ENCODE results near the gene FOCAD.

The FOCAD gene

DNA sequence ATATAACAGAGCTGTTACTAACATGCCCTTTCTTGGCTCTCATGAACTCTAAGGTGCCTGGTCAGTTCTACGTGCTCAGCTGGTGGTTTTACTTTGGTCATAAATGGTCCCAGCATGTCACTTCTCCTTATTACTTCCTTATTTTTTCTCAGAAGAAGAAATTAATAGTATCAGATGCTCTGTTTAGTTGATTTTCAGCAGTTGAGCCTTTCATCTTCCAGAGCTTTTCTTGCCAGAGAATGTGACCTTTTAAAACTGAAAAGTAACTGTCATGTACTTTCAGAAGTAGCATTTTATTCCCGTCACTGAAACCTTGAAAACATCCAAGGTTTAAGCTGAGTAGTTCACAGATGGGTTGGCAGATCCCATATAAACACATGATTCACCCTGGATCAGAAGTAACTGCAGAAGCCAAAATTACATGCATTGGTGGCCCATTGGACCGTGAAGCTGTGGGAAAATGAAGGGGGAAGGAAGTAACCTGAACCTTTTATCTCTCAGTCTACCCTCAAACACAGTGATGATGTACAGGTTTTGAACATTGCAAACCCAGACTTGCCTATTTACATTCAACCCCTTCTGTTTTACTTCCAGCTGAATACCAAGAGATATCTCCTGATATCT is 296.9 kb downstream of the FOCAD start:
- ATAC-seq (replicated peaks), result peak; percentile 98 to 99
- peaks cover 9 to 13% of the 10 kb centered on the region in 2 donors for H3K4me1 Mint-ChIP-seq
- peaks cover 0 to 2% of the 10 kb centered on the region in 2 donors for H3K9me3 Mint-ChIP-seq
- H3K27me3 Mint-ChIP-seq, result no peaks in the 10 kb centered on the region
- no peak overlapping the region for H3K27ac Mint-ChIP-seq
- no peak for DNase-seq
- H3K36me3 Mint-ChIP-seq, result peaks cover 16 to 40% of the 10 kb centered on the region in 2 donors
- no peak overlapping the region for H3K4me3 Mint-ChIP-seq

DNA sequence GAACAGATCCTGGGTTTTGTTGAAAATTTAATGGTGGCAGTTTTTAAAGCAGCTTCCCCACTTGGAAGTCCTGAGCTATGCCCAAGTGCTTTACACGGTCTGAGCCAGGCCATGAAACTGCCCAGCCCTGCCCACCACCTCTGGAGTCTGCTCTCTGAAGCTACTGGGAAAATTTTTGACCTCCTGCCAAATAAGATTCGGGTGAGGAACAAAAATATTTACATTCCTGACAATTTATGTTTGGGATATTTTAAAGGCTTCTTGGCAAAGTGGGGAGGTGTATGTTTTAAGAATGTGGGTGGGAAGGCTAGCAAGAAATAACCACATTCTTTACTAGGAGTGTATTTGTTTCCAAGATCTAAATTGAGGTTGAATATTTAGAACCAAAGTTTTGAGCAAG is 297.4 kb downstream of the FOCAD start:
- Mint-ChIP-seq H3K36me3 (peaks cover 15 to 41% of the 10 kb centered on the region in 2 donors), H3K4me3 (no peak overlapping the region)
- ATAC-seq (replicated peaks), result peak in 1 of 2 donors; percentile 9

DNA sequence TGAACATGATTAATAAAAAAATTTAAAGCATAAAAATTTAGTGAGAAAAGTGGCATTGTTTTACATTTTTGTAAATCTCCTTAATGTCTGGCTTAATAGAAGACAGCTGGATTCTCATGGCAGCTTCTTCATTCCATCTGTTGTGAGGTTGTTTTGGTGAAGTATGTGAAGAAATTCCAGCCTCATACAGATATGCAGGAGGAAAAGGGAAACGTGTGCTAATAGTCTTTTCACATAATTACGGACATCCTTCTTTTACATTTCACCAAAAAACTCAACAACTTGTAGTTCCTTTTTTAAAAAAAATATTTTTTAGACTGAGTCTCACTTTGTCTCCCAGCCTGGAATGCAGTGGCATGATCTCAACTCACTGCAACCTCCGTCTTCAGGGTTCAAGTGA is 300.4 kb downstream of the FOCAD start:
- Mint-ChIP-seq H3K4me3 (no peak overlapping the region), H3K9me3 (no peaks in the 10 kb centered on the region), H3K36me3 (peaks cover 8 to 35% of the 10 kb centered on the region in 2 donors), H3K27me3 (no peaks in the 10 kb centered on the region), H3K4me1 (peaks cover 9 to 13% of the 10 kb centered on the region in 2 donors), H3K27ac (no peak overlapping the region)
- DNase-seq, result no peak
- no peak for ATAC-seq (replicated peaks)

More for the DNA sequence above, 297.4 kb downstream of the FOCAD start:
- DNase-seq, result no peak
- Mint-ChIP-seq H3K9me3 (peaks cover 0 to under 1% of the 10 kb centered on the region in 2 donors), H3K27me3 (no peaks in the 10 kb centered on the region), H3K27ac (no peak overlapping the region), H3K4me1 (peaks cover 9 to 13% of the 10 kb centered on the region in 2 donors)

DNA sequence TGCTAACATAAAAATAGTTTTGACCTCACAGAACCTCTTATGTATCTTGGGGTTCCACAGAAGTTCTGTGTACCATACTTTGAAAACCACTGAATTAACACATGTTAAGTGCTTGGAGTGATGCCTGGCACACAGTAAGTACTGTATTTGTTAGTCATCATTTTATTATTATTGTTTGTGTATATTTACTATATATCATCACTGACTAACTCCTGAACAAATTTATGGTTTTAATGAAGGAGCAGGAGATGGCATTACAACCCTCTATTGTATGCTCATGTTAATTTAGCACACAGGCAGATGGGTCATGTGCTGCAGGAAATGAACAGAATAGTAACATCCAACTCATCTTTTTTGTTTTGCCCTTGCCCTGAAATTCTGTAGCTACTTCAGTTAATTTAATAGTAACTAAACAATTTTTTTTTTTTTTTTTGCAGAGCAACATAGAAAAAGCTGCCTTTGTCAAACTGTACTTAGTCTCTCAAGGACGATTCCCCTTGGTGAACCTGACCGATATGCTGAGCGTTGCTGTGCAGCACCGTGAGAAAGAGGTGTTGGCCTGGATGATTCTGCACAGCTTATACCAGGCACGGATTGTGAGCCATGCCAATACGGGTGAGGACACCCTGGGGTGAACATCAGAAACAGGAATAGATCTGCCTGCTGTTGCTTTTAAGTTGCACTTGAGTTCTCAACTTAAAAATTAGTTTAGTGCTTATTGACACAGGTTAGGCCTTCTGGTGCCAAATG is 302.0 kb downstream of the FOCAD start:
- Mint-ChIP-seq H3K4me3 (no peak overlapping the region), H3K27me3 (no peaks in the 10 kb centered on the region), H3K36me3 (peaks cover 14 to 47% of the 10 kb centered on the region in 2 donors), H3K4me1 (peaks cover 5 to 7% of the 10 kb centered on the region in 2 donors), H3K9me3 (peaks cover 0 to 1% of the 10 kb centered on the region in 2 donors), H3K27ac (no peak overlapping the region)
- no peak for ATAC-seq (replicated peaks)
- DNase-seq, result no peak

DNA sequence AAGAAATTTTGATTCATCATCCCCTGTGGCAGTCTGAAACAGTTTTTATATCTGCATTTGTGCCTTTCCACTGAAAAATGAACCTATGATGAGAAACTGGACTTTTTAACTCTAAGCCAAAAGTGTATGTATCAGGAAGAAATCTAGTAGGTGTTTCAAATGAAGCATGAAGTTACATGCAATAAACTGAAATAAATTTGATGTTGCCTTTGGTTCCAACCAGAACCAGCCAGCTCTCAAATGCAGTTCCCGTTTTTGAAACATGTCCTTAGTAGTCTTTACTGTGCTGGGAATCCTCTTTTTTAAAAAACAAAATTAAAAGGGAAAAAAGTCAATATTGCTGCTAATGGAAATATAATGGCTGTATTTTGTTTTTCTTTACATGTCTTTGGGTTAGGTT is 303.5 kb downstream of the FOCAD start:
- ATAC-seq (replicated peaks) (no peak), DNase-seq (no peak)
- Mint-ChIP-seq H3K9me3 (peaks cover 0 to 1% of the 10 kb centered on the region in 2 donors), H3K27ac (no peak overlapping the region), H3K4me1 (peaks cover 0 to 2% of the 10 kb centered on the region in 2 donors), H3K36me3 (peaks cover 11 to 40% of the 10 kb centered on the region in 2 donors), H3K27me3 (no peaks in the 10 kb centered on the region), H3K4me3 (no peak overlapping the region)

DNA sequence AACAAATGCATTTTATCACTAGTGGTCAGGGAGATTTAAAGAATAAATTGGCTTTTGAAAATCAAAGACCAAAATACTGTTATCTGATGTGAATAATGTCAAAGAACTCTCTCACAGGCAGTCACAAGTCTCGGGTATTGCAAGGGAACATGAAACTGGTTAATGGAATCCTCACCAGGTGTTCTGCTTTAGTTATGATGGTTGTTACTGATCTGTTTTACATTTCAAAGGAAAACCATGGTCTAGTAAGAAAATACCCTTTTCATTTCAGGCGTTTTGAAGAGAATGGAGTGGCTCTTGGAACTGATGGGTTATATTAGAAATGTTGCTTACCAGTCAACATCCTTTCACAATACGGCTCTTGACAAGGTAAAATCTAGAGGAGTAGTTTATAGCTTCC is 304.0 kb downstream of the FOCAD start:
- H3K4me1 Mint-ChIP-seq, result peaks cover 0 to 2% of the 10 kb centered on the region in 2 donors
- H3K9me3 Mint-ChIP-seq, result peaks cover 0 to 1% of the 10 kb centered on the region in 2 donors
- no peak for DNase-seq
- H3K36me3 Mint-ChIP-seq, result peaks cover 15 to 40% of the 10 kb centered on the region in 2 donors
- ATAC-seq (replicated peaks), result no peak
- H3K4me3 Mint-ChIP-seq, result no peak overlapping the region
- no peaks in the 10 kb centered on the region for H3K27me3 Mint-ChIP-seq
- H3K27ac Mint-ChIP-seq, result no peak overlapping the region

DNA sequence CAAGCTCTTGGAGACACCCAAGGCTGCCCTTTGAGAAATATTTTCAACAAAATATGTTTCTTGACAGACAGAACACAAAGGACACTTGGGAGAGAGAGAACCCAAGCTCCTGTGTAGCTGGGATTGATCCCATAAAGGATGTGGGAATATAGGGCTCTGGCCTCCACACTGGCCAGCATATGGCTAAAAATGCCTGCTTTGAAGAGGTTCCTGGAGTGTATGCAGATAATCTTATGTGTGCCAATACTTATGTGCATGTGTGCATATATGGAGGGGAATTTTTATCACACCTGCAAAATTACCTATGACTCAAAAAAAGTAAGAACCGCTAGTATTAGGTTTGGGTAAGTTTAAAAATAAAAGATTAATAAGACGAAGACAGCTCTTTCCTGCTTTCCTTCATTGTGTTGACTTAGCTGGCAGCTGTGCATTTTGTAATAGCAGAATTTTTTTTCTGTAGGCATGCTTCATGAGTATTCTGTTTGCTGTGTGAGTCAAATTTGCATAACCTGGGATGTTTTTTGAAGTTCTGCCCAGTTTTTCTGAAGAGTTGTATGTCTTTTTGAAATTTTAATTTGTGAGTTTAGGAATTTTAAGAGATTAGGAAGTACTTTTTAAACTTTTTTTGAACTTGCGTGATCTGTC is 304.7 kb downstream of the FOCAD start:
- Mint-ChIP-seq H3K4me3 (no peak overlapping the region), H3K36me3 (peaks cover 16 to 43% of the 10 kb centered on the region in 2 donors), H3K27ac (no peak overlapping the region), H3K4me1 (peaks cover 0 to 2% of the 10 kb centered on the region in 2 donors), H3K27me3 (no peaks in the 10 kb centered on the region), H3K9me3 (peaks cover 0 to 1% of the 10 kb centered on the region in 2 donors)
- no peak for ATAC-seq (replicated peaks)
- DNase-seq, result no peak

DNA sequence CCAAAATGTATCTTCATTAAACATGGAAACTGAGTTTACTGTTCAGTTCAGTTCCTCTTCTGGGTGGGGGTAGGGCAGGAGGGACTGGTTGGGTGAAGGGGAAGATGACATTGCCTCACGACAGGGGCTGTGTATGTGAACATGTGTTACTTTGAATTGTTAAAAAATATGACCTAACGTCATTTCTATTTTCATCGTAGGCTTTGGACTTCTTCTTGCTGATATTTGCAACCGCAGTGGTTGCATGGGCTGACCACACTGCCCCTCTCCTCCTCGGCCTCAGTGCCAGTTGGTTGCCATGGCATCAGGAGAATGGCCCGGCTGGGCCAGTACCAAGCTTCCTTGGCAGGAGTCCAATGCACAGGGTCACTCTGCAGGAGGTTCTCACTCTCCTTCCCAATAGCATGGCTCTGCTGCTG is 305.9 kb downstream of the FOCAD start:
- H3K27me3 Mint-ChIP-seq, result no peaks in the 10 kb centered on the region
- H3K27ac Mint-ChIP-seq, result no peak overlapping the region
- ATAC-seq (replicated peaks) (no peak), DNase-seq (no peak)
- peaks cover 19 to 50% of the 10 kb centered on the region in 2 donors for H3K36me3 Mint-ChIP-seq
- H3K4me1 Mint-ChIP-seq, result peaks cover 0 to 5% of the 10 kb centered on the region in 2 donors
- H3K9me3 Mint-ChIP-seq, result peaks cover 0 to 1% of the 10 kb centered on the region in 2 donors
- H3K4me3 Mint-ChIP-seq, result no peak overlapping the region

DNA sequence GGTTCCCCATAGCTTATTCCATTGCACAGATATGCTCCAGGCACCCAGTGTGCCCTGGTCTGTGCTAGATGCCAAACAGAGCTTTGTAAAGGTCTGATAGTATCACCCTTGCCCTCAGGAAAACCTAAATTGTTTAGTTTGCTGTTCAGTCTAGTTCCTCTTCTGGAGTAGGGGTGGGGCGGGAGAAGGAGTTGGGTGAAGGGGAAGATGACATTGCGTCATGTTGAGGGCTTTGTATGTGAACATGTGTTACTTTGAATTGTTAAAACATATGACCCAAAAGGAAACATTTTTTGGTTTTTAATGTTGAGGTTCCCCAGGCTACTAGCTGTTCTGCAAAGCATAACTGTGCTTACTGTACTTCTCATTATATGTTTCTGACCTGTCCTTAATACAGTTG is 306.8 kb downstream of the FOCAD start:
- H3K27me3 Mint-ChIP-seq, result no peaks in the 10 kb centered on the region
- H3K4me3 Mint-ChIP-seq, result no peak overlapping the region
- peaks cover 6 to 7% of the 10 kb centered on the region in 2 donors for H3K4me1 Mint-ChIP-seq
- H3K9me3 Mint-ChIP-seq, result peaks cover 0 to 1% of the 10 kb centered on the region in 2 donors
- no peak overlapping the region for H3K27ac Mint-ChIP-seq
- ATAC-seq (replicated peaks) (no peak), DNase-seq (no peak)
- H3K36me3 Mint-ChIP-seq, result peaks cover 19 to 57% of the 10 kb centered on the region in 2 donors

DNA sequence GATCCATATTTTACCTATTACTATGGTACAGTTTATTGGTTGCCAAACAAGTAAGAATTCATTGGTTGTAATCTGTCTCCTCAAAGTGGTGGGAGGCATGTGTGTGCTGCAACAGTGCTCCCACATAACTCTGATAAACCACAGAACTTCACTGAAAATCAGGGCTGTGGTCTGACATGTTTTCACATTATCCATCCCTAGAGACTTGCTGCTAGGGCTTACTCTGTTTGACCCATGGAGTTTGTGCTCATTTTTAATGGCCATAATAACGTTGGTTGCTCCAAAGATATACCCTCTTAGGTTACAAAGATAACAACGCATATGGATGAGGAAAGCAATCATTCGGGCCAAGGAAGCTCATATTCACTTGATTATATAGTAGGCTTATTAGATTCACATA is 310.4 kb downstream of the FOCAD start:
- Mint-ChIP-seq H3K4me1 (peaks cover 22 to 27% of the 10 kb centered on the region in 2 donors), H3K9me3 (peaks cover 0 to 1% of the 10 kb centered on the region in 2 donors), H3K27ac (no peak overlapping the region), H3K27me3 (no peaks in the 10 kb centered on the region), H3K4me3 (no peak overlapping the region), H3K36me3 (peaks cover 19 to 41% of the 10 kb centered on the region in 2 donors)
- DNase-seq (no peak), ATAC-seq (replicated peaks) (no peak)

DNA sequence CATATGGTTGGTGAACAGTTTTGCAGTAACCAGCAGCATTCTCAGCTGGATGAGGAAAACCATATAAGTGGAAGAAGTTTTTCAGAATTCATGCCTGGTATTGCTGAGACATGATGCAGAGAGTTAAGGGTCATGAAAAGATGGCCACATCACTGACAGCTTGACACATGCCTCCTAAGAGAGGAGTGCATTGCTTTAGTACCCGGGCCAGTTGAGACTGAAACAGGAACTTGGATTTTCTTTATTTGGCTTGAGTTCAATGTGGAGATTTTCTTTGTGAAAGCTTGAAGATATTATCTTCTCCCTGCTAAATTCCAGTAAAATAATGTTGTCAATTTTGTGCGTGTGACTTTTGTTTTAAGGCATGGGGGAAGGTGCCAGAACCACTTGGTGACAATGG is 311.6 kb downstream of the FOCAD start:
- Mint-ChIP-seq H3K36me3 (peaks cover 15 to 35% of the 10 kb centered on the region in 2 donors), H3K27ac (no peak overlapping the region), H3K27me3 (no peaks in the 10 kb centered on the region), H3K4me3 (no peak overlapping the region), H3K4me1 (peaks cover 20 to 27% of the 10 kb centered on the region in 2 donors), H3K9me3 (no peaks in the 10 kb centered on the region)
- ATAC-seq (replicated peaks) (no peak), DNase-seq (no peak)

DNA sequence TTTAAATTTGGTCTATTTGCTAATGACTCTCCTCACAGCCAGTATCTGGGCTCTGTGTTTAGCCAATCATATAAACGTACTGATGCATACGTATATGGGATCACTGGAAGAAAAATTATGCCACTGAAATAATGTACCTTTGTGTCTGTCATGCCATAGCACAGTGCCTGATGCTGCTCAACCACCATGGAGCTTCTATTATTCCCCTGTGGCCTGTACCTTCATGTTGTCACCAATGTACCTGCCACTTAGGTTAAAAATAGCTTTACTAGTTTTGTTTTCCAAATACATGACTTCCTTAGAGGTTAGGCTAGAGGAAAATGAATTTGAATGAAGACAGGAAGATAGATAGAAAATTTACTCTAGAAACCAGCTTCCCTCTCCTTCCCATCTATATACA is 312.8 kb downstream of the FOCAD start:
- Mint-ChIP-seq H3K4me1 (peaks cover 20 to 27% of the 10 kb centered on the region in 2 donors), H3K9me3 (peaks cover 8% of the 10 kb centered on the region in 2 donors), H3K27me3 (no peaks in the 10 kb centered on the region), H3K4me3 (no peak overlapping the region), H3K27ac (no peak overlapping the region), H3K36me3 (peaks cover 24 to 36% of the 10 kb centered on the region in 2 donors)
- ATAC-seq (replicated peaks) (peak in 1 of 2 donors; percentile 39), DNase-seq (no peak)

DNA sequence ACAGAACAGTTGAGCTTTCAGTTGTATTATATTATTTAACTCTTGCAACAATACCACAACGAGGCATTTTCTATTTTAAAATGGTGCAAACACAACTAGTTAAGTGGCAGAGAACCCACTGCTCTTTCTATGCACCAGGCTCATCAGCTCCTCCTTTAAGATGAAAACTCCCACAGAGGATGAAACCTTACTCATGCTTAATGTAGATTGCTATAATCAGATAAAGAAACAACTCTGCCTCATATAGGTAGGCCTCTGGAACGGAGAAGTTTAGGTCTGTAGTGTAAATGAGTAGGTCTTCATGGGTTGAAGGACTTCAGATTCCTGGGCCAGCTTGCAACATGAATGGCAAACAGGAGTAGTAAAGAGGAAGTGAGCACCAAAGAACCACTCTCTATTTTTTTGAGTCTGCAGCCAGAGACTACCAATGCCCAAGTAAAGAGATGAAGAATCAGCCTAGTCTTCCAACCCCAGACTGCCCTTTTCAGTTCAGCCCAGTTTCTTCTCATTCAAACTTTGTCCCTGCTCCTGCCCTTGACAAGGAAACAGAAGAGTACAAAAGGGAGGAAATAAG is 313.5 kb downstream of the FOCAD start:
- ATAC-seq (replicated peaks), result peak; percentile 86 to 88
- H3K9me3 Mint-ChIP-seq, result peaks cover 8 to 12% of the 10 kb centered on the region in 2 donors
- H3K27ac Mint-ChIP-seq, result no peak overlapping the region
- H3K36me3 Mint-ChIP-seq, result peaks cover 29 to 42% of the 10 kb centered on the region in 2 donors
- H3K4me3 Mint-ChIP-seq, result no peak overlapping the region
- no peak for DNase-seq
- no peaks in the 10 kb centered on the region for H3K27me3 Mint-ChIP-seq
- peaks cover 20 to 27% of the 10 kb centered on the region in 2 donors for H3K4me1 Mint-ChIP-seq

DNA sequence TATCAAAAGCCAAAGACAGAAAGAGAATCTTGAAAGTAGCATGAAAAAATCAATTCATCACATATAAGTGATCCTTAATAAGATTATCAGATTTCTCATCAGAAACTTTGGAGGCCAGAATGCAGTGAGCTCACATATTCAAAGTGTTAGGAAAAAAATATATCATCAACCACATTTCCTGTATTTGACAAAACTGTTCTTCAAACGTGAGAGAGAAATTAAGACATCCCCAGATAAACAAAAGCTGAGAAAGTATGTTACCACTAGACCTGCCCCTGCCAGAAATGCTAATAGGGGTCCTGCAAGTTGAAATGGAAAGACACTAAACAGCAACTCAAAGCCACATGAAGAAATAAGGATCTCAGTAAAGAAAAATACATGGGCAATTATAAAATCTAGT is 317.5 kb downstream of the FOCAD start:
- no peak for DNase-seq
- no peak for ATAC-seq (replicated peaks)
- peaks cover 8 to 12% of the 10 kb centered on the region in 2 donors for H3K9me3 Mint-ChIP-seq
- H3K4me1 Mint-ChIP-seq, result peaks cover 12 to 14% of the 10 kb centered on the region in 2 donors
- peaks cover 34 to 42% of the 10 kb centered on the region in 2 donors for H3K36me3 Mint-ChIP-seq
- no peak overlapping the region for H3K27ac Mint-ChIP-seq
- no peaks in the 10 kb centered on the region for H3K27me3 Mint-ChIP-seq
- H3K4me3 Mint-ChIP-seq, result no peak overlapping the region
